CD4-positive, alpha-beta T cell treated with Interferon alpha-2 for 1 hour (primary cell): ENCODE results near the gene ADARB2.
"Not testable (repeated sequence)": the region's sequence is repeated elsewhere in the genome, so short reads cannot be mapped to it uniquely, and the experiment has no call there.

Source experiments
- DNase-seq, 2 donors: peaks; one replicate each; pipeline ENCODE4 v3.0.0-alpha.2; 2020 to 2022

Gene ADARB2

DNA sequence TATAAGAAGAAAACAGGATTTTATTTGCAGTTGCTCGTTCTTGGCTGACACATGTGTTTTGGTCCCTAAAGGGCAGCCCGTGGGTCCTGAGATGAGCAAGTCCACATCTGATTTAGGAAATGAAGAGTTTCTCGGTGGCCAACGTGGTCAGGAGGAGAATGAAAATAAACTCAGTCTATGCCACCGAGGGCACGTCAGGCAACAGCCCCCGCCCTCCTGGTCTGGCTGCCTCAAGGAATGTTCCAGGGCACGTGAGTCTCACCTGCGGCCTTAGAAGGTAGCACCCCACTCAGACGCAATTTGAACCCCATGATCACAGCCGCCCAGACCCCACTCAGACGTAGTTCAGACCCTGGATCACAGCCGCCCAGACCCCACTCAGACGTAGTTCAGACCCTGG lies 197.2 kb downstream of the ADARB2 start:
- no peak for DNase-seq

DNA sequence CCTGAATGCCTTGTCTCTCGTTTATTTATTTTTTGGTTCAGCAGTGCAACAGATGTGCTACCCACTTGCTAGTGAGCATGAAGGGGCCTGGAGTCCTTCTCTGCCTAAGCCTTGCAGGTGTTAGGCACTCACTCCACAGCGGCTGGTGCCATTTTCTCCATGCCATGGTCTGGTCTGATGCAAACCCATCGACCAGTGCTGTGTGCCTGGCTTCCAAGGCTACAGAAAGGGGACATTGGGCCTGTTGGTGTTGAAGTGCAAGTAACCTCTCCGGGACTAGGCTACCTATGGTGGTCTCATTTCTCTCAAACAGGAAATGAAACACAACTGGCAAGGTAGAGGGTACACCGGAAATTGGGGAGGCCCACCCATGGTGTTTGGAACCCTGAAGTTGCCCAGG lies 198.1 kb downstream of the ADARB2 start:
- no peak for DNase-seq

DNA sequence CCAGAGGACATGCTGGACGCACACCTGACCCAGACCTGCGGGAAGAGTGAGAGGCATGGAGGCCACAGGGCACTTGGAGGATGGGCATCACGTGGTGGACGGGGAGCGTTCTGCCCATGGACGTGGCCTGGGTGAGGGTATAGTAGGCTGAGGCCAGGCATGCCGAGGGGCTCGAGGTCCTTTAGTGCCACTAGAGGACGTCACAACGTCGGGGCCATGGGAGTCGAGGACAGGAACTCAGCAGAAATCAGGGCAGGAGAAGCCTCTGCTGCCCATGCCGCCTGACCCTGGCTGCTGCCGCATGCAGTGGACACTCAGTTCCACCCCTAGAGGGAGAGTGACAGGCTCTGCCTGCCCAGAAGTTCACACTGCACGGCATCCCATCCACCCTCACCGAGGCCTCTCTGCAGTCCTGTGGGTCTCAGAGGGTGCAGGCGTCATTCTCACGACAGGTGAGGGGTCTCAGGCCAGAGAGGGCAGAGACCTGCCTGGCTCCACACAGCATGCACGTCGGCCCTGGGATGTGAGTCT lies 198.7 kb downstream of the ADARB2 start:
- DNase-seq: no peak

DNA sequence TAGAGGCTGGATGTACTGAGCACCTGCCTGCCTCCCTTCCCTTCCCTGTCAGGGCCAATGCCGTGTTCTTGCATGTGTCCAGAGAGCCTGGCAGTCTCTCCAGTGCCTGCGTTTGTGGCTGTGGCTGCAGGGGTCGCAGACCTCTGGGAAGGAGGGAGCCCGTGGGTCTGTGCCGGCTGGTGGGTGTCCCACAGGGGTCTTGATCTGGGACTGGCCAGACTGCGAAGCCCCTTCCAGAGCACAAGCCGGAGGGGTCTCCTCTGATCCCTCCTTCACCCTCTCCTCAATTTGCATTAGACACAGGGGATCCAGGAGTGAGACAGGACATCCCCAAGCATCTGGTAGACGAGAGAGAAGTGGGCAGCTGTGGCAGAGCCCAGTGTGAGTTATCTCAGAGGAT lies 199.2 kb downstream of the ADARB2 start:
- no peak for DNase-seq

DNA sequence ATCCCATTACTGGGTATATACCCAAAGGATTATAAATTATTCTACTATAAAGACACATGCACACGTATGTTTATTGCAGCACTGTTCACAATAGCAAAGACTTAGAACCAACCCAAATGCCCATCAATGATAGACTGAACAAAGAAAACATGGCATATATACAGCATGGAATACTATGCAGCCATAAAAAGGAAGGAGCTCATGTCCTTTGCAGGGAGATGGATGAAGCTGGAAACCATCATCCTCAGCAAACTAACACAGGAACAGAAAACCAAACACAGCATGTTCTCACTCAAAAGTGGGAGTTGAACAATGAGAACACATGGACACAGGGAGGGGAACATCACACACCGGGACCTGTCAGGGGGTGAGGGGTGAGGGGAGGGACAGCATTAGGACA lies 199.9 kb downstream of the ADARB2 start:
- not testable (repeated sequence) for DNase-seq

DNA sequence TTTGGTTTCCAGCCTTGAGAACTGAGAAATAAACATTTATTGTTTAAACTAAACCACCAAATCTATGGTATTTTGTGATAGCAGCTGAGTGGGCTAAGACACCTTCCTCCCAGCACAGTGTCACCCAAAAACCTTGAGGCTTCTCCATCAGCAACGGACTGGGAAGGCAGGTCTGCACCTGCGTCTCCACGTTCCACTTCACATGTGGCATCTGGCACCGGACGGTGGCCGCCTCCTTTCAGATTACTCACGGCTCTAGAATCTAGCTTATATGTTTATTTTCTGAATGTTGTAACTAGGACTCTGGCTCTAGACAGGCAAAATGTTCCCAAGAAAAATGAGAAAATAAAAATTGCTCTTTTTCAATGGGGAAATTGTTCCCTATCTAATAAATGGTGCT lies 201.0 kb downstream of the ADARB2 start:
- DNase-seq: no peak

DNA sequence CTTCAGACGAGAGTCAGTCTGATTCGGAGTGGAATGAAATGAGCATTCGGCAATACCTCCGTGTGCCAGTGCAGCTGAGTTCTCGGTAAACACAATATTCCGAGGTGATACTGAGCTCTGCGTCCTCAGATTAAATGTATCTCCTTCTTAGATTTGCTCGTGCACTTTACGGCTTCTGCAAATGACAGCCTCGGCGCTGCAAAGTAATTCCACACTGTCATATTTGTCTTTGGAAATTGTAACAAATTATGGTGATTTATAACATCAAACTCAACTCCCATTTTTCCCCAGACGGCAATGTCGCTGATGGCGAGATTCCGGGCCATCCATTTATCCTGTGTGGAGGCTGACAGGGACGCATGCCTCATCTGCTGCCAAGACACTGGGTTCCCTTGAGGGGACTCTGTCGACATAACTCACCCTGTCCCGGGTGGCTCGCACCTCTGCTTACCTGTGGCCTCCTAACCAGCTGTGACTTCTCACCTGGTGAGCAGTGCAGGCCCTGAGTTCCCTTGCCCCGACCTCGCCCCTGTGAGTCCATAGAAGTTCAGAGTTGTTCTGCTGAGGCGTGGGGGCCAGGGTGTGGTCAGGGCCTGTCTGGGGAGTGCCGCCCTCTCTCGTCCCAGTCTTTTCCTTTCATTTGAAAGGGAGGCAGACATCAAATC lies 201.9 kb downstream of the ADARB2 start:
- no peak for DNase-seq

DNA sequence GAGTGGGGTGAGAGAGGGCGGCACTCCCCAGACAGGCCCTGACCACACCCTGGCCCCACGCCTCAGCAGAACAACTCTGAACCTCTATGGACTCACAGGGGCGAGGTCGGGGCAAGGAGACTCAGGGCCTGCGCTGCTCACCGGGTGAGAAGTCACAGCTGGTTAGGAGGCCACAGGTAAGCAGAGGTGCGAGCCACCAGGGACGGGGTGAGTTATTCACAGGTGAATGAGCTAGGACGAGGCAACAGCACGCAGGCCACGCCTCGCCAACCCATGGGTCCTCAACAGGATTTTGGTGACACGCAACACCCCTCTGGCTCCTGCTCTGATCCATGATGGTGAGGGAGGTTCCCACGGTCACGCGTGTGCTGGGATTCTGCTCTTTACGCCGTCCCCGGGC lies 202.5 kb downstream of the ADARB2 start:
- no peak for DNase-seq

DNA sequence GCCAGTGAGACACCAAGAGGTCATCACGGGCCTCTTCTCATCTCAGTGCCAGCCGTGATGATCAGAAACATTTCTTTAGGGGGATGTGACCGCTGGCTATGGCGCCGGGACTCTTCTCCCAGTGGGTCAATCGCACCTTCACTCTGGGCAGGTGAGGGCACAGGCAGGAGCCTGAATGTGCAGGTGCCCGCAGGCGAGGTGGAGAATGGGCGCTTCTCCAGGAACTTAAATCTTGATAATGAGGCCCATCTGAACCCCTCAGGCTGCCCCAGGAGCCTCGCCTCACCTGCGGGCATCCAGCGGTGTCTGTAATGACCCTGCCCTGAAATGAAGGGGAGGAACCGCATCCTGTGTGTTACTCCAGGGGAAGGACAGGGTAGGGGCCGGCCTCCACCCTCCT lies 204.7 kb downstream of the ADARB2 start:
- DNase-seq: no peak

DNA sequence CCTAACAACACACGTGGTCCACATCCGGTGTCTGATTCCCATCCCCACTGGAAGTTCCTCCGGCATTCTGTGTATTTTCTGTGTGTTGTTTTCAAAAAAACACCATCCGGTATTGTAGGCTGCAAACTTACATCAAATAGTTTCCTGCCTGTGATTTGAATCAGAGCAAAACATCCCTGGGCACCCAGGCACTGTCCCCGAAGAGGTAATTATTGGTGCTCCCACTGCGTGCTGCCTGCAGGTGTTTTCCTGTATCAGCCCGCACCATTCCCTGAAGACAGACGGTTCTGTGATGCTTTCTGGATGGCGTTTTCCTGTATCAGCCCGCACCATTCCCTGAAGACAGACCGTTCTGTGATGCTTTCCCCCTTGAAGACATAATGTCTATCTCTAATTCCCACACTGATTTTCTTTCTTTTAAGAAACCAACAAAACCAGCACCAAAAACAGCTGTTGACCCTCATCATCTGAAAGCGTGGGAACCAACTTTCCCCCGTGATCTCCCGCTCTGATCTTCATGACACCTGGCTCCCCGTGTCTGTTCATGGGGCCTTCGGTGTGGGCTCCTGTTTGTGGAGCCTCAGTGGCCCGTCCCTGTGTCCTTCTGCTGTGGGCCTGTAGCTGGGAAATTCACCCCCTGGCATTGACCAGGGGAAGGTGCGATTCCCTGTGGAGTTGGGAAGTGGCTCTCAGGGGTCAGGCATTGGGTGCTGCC lies 205.3 kb downstream of the ADARB2 start:
- no peak for DNase-seq

DNA sequence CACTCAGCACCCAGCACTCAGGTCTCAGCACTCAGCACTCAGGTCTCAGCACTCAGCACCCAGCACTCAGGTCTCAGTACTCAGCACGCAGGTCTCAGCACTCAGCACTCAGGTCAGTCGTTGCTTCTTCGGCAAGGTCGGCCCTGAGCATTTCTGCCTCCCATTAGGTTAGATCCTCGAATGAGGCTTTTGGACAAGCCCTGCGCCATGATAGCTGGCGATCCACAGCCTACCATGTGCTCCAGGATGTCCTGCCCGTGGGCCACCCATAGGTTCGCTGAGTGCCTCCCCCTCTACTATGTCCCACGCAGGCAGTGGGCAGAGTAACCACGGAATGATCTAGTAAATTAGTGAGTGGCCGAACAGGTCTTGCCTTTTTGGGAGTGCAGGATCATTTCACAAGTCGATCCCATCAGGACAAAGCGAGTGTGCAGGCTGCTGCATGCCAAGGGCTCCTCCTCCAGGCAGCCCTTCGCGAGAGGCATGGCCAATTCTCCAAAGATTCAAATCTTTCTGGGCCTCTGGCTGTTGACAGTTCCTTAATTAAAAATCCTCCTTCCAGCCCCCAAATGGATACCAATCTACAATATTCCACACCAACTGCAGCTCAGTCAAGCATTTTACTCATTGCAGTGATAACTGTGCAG lies 206.3 kb downstream of the ADARB2 start:
- no peak for DNase-seq

DNA sequence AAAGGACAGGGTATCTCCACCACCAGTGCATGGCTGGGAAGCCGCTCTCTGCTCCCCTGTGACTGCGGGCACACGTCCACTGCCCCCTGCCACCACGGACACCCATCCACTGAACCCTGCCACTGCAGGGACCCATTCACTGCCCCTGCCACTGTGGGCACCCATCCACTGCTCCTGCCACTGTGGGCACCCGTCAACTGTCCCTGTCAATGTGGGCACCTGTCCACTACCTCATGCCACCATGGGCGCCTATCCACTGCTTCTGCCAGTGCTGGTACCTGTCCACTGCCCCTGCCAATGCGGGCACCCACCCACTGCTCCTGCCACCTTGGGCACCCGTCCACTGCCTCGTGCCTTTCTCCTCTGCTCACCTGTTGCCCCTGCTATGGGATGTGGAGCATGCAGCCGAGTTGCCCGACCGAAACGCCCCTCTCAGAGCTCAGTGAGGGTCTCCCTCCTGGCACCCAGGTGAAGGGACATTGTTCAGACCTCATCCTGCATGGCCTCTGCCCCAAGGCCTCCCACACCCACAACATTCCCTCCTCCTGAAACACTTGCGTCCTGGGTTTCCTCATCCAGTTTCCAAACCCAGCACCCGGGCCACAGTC lies 207.4 kb downstream of the ADARB2 start:
- no peak for DNase-seq

DNA sequence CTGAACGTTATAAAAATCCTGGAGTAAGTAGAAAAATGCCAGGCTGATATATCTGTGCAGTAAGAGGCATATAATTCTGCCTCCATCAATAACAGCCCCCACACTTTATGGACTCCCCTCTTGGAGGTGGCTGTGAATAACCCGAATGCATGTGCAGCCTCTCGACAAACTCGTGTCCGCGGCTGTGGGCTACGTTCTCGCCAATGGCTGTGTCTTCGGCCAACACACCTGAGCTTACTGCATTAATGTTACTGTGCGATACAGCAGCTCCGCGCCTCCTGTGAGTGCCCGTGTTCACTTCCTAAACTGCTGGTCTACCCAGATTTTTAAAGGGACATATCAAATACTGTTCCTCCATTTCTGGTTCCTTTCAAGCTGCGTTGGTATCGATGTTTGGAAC lies 209.4 kb downstream of the ADARB2 start:
- no peak for DNase-seq

DNA sequence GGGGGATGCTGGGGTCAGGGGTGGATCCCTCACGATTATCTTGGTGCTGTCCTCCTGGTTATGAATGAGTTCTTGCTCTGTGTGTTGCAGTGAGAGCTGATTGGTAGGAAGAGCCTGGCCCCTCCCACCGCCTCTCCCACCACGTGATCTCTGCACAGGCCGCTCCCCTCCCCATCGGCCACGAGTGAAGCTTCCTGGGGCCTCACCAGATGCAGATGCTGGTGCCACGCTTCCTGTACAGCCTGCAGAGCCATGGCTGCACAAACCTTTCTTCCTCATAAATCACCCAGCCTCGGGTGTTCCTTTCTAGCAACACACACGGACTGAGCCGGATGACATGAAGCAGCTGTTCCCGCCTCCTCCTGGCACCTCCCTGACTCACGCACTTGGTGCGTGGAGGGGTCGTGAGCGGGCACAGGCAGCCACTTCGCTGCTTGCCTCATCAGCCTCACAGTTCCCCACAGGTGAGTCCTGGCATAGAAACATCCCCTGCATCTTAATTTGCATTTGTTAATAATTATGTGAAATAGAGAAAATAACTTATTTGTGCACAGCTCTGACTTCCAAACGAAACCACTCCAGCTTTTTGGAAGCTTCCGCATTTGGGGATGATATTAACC lies 210.8 kb downstream of the ADARB2 start:
- no peak for DNase-seq

DNA sequence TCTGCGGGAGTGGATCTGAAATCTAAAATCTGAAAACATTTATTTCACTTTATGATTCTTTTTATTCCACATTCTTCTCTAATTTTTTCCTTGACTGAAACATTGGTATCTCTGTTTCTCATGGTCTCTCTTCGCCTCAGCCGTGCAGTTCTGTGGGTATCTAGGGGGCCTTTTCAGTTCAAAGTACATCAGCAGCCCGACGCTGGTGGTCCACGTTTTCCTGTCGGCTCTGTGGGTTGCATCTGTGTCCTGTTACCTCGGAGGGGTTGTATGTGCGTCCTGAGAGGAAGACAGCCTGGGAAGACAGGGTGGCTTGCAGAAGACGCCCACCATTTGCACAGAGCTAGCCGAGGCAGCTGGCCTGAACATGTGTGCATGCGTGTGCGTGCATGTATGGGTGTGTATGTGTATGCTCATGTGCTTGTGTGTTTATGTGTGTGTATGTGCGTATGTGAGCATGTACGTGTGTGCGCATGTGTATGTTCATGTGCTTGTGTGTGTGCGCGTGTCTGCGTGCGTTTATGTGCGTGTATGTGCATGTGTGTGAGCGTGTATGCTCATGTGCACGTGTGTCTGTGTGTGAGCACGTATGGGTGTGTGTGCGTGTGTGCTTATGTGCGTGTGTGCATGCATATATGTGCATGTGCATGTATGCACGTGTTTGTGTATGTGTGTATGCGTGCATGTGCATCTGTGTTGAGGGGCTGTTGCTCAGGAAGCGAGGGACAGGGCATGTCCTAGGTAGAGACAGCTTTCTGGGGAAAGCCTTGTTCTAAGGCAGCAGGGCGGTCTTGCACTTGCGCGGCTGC lies 211.8 kb downstream of the ADARB2 start:
- DNase-seq: no peak

DNA sequence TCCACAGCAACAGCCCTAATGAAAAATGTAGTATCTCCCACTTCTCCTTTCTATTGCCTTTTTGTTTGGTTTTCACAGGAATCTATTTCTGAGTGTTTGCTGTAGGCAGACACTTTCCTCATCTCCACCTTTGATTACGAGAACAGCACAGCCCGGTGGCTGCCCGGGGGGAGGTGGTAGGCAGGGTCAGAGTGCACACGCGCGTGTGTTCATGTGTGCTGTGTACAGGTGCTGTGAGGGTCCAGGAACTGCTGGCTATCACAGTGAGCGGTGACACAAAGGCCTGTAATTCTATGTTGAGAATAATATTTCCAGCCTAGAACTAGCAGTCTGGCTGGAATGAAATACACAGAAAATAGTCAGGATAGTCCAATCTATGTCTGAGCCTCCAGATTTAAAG lies 212.8 kb downstream of the ADARB2 start:
- DNase-seq: no peak

DNA sequence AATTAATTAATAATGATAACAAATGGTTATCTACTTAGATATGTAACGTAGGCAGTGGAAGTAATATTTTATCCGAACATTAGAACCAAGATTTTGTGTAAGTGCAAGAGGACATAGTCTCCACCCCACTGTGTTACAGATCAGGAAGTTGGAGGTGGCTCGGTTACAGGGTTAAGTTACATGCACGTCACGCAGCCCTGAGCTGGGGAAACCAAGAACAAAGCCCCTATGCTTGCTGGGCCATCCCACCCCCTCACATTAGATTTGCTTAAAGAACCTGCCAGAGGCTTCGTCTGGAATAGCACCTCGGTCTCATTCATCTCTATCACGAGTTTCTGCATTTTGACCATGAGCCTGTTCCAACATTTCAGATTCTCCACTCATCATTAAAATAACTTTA lies 214.1 kb downstream of the ADARB2 start:
- DNase-seq: no peak

DNA sequence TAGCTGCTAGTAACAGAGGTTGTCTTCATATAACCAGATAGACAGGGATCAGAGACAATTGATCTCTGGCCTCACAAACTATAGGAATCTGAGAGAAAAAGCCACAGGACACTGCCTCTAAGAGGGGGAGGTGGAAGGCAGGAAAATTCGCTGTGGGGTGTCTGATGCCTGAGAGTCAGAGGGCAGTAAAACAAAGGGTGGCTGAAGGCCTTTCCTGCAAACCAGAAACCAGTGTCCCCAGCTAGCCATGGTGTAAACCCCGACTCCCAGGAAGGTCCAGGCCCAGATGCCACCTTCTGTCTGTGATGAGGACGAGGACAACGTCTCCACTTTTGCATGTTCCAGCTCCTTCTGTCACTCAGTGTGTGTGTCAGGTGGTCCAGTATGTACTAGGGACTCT lies 215.1 kb downstream of the ADARB2 start:
- no peak for DNase-seq

DNA sequence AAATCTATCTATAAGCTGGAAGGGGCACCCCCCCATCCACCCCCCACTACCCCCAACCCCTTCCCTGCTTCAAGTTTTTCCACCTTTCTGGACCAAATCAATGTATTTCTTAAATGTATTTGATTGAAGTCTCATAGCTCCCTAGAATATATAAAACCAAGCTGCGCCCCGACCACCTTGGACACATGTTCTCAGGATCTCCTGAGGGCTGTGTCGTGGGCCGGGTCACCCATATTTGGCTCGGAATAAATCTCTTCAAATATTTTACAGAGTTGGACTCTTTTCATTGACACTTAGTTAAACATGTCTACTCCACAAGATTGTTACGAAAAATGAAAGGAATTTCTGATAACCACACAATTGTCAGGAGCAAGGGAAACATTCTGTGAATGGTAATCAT lies 215.6 kb downstream of the ADARB2 start:
- no peak for DNase-seq

DNA sequence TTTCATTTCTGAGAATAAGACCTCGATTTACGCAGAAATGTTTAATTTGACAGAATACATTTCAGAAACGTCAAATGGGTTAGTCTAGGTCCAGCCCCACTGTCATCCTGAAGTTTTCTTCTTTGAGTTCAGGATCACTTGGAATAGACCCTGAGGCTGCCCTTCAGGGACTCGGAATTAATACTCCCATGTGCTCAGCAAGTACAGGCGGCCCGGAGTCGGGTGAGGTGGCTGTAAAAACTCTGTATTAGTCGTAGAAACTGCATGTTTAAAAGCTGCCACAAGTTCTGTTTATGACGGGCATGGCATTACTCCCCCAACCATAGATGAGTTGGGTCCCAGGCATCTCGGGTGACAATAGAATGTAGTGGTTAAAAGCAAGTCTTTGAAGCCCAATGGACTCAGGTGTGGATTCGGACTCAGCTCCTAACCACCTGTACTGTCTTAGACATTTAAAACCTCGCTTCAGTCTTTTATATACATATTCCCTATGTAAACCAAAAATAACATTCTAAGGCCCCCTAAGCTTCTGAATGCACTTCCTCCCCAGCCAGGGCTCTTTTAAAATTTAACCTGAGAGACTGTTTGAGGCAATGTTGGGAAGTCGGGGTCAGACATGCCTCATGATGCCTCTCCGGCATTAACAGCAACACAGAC lies 216.3 kb downstream of the ADARB2 start:
- no peak for DNase-seq

DNA sequence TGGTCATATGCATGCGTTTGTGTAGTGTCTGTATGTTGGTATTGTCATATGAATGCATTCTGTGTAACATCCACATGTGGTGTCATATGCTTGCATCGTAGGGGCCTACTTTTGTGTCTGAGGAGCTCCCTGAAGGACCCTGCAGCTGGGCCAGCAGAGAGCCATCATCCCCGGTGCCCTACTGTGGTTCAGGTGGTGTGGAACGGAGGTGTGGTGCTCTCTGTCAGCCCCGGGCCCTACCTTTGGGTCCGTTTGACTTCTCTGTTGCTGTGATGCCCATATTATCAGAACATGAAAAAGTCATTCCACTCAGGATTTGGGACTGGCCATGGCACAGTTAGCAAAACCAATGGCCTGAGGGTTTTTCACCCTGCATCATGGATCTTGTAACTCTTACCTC lies 217.9 kb downstream of the ADARB2 start:
- DNase-seq: no peak

DNA sequence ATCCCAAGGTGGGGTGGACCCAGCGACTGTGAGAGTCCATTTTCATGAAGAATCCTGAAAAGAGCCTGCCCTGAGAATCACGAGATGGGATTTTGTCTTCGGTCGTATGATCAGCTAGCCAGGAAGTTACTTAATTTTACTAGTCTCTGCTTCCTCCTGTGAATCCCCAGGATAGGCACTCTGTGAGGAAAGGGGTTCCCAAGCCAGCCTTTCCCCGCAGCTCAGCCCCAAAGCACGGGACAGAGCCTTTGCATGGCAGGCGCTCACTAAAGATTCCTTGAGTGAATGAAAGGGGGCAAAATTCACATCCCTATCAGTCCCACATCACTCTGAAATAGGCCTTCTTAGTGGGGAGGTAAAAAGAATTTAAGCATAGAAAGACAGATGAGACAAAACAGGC lies 219.6 kb downstream of the ADARB2 start:
- no peak for DNase-seq
